SK-N-SH treated with all-trans-retinoic acid at 6 μM for 48 hours (cell line): ENCODE data around the gene AMIGO3.

Experiments
- ATAC-seq: fragments of 200-7000 bp; cut with Tn5 transposase; 3 replicates; pipeline ENCODE4 v1.9.1; 2020; ENCODE audit warnings: mild to moderate bottlenecking, moderate library complexity
- ARNTL ChIP-seq: fragments of 450-650 bp; formaldehyde crosslinking; IDR thresholded peaks from 2 replicates; pipeline ENCODE4 v1.5.0; 2020; ENCODE audit warnings: low read depth, mild to moderate bottlenecking, moderate library complexity, borderline replicate concordance
- CREB5 ChIP-seq: fragments of 250-450 bp; sonication (Bioruptor Pico); IDR thresholded peaks from 2 replicates; pipeline ENCODE4 v1.5.1; 2020; ENCODE audit warnings: low read depth, mild to moderate bottlenecking, moderate library complexity
- ESRRG ChIP-seq: fragments of 250-450 bp; sonication (Bioruptor Pico); IDR thresholded peaks from 2 replicates; pipeline ENCODE4 v1.6.1; 2021; ENCODE audit warnings: mild to moderate bottlenecking
- GLIS3 ChIP-seq: fragments of 250-450 bp; sonication (Bioruptor Pico); IDR thresholded peaks from 2 replicates; pipeline ENCODE4 v1.5.0; 2020; ENCODE audit warnings: mild to moderate bottlenecking, moderate library complexity
- ISL1 ChIP-seq: fragments of 250-450 bp; sonication (Bioruptor Pico); IDR thresholded peaks from 2 replicates; pipeline ENCODE4 v2.1.2; 2022; ENCODE audit warnings: mild to moderate bottlenecking, moderate library complexity
- OSR1 ChIP-seq: fragments of 250-450 bp; sonication (Bioruptor Pico); IDR thresholded peaks from 2 replicates; pipeline ENCODE4 v1.8.0; 2022; ENCODE audit warnings: moderate library complexity, mild to moderate bottlenecking, inconsistent platforms
- PATZ1 ChIP-seq: fragments of 250-450 bp; sonication (Bioruptor Pico); IDR thresholded peaks from 2 replicates; pipeline ENCODE4 v1.8.0; 2020; ENCODE audit warnings: mild to moderate bottlenecking, moderate library complexity, borderline replicate concordance
- PPARA ChIP-seq: fragments of 250-450 bp; sonication (Bioruptor Pico); IDR thresholded peaks from 2 replicates; pipeline ENCODE4 v1.5.0; 2020; ENCODE audit warnings: mild to moderate bottlenecking, borderline replicate concordance
- RARB ChIP-seq: fragments of 250-450 bp; sonication (Bioruptor Pico); IDR thresholded peaks from 2 replicates; pipeline ENCODE4 v1.8.0; 2021; ENCODE audit warnings: mild to moderate bottlenecking, moderate library complexity
- SNAI2 ChIP-seq: fragments of 250-450 bp; sonication (Bioruptor Pico); IDR thresholded peaks from 2 replicates; pipeline ENCODE4 v1.5.0; 2020; ENCODE audit warnings: mild to moderate bottlenecking, moderate library complexity
- TCF4 ChIP-seq: fragments of 250-450 bp; sonication (Bioruptor Pico); IDR thresholded peaks from 2 replicates; pipeline ENCODE4 v1.8.0; 2021; ENCODE audit warnings: mild to moderate bottlenecking, moderate library complexity, borderline replicate concordance
- TOX ChIP-seq: fragments of 250-450 bp; sonication (Bioruptor Pico); IDR thresholded peaks from 2 replicates; pipeline ENCODE4 v1.8.0; 2021; ENCODE audit warnings: mild to moderate bottlenecking, moderate library complexity, borderline replicate concordance
- TSHZ2 ChIP-seq: fragments of 250-450 bp; sonication (Bioruptor Pico); IDR thresholded peaks from 2 replicates; pipeline ENCODE4 v1.5.0; 2020; ENCODE audit warnings: mild to moderate bottlenecking, moderate library complexity
- ZC3H10 ChIP-seq: fragments of 250-450 bp; sonication (Bioruptor Pico); IDR thresholded peaks from 2 replicates; pipeline ENCODE4 v1.5.1; 2021; ENCODE audit warnings: mild to moderate bottlenecking, moderate library complexity
- ZFP3 ChIP-seq: fragments of 250-450 bp; sonication (Bioruptor Pico); IDR thresholded peaks from 2 replicates; pipeline ENCODE4 v1.5.0; 2020; ENCODE audit warnings: mild to moderate bottlenecking, moderate library complexity
- ZFP30 ChIP-seq: fragments of 450-650 bp; formaldehyde crosslinking; IDR thresholded peaks from 2 replicates; pipeline ENCODE4 v1.5.0; 2022; ENCODE audit warnings: mild to moderate bottlenecking, moderate library complexity
- ZNF565 ChIP-seq: fragments of 450-650 bp; formaldehyde crosslinking; conservative IDR thresholded peaks from 2 replicates; pipeline ENCODE4 v1.5.0; 2020; ENCODE audit warnings: low read depth, mild to moderate bottlenecking, moderate library complexity
- ZNF70 ChIP-seq: fragments of 450-650 bp; formaldehyde crosslinking; IDR thresholded peaks from 2 replicates; pipeline ENCODE4 v1.5.0; 2020; ENCODE audit warnings: mild to moderate bottlenecking, moderate library complexity
- ZNF8 ChIP-seq: fragments of 450-650 bp; formaldehyde crosslinking; IDR thresholded peaks from 2 replicates; pipeline ENCODE4 v1.5.0; 2020; ENCODE audit warnings: mild to moderate bottlenecking, moderate library complexity

The AMIGO3 gene

GRCh38 chr3:49725906-49726681, 6.6 kb upstream of the AMIGO3 start:
- no peak for ATAC-seq
- TF ChIP-seq GLIS3 (CRISPR knock-in tag) (no peak), ZFP30 (no peak), TSHZ2 (CRISPR knock-in tag) (no peak), ZFP3 (CRISPR knock-in tag) (no peak)

GRCh38 chr3:49724586-49724985, 5.1 kb upstream of the AMIGO3 start:
- ATAC-seq = no peak
- TF ChIP-seq SNAI2 (CRISPR knock-in tag) (no peak), ZNF8 (CRISPR knock-in tag) (no peak), ZNF565 (CRISPR knock-in tag) (no peak), TOX (CRISPR knock-in tag) (no peak), TSHZ2 (CRISPR knock-in tag) (no peak), RARB (CRISPR knock-in tag) (no peak)

- TF ChIP-seq OSR1 (CRISPR knock-in tag) = no peak
- TF ChIP-seq GLIS3 (CRISPR knock-in tag) = no peak
- no peak for TF ChIP-seq ZNF565 (CRISPR knock-in tag)
- TF ChIP-seq ZC3H10 (CRISPR knock-in tag) = no peak
- no peak for TF ChIP-seq ARNTL (CRISPR knock-in tag)
- TF ChIP-seq ZNF70 (CRISPR knock-in tag) = no peak
- TF ChIP-seq CREB5 = no peak
- no peak for TF ChIP-seq ESRRG (CRISPR knock-in tag)
- no peak for TF ChIP-seq ZNF8 (CRISPR knock-in tag)
- TF ChIP-seq ISL1 = no peak
- TF ChIP-seq ZFP3 (CRISPR knock-in tag) = no peak
- no peak for TF ChIP-seq TOX (CRISPR knock-in tag)
- TF ChIP-seq PATZ1 (CRISPR knock-in tag) = no peak
- TF ChIP-seq RARB (CRISPR knock-in tag) = no peak
- TF ChIP-seq TCF4 (CRISPR knock-in tag) = no peak
- TF ChIP-seq PPARA (CRISPR knock-in tag) = no peak
Observed at GRCh38 chr3:49723628-49724551, 4.4 kb upstream of the AMIGO3 start, which contains the start of gene GMPPB. GMPPB (minus strand) TSS chr3:49723951; CDS start chr3:49723726, 225 bp downstream.

More at GRCh38 chr3:49723628-49724551, 4.4 kb upstream of the AMIGO3 start, which contains the start of gene GMPPB:
- ATAC-seq = peak; percentile 84
